Measurements from ENCODE around the gene SLC22A23.

The SLC22A23 gene

GRCh38 chr6:3283241-3283640 is 173.6 kb downstream of the SLC22A23 start:
- DNase-seq (ENCODE audit: low read depth), result no peak

- DNase-seq (ENCODE audit: low read depth), result no peak
Measured at GRCh38 chr6:3282476-3283236, 174.2 kb downstream of the SLC22A23 start.

DNA sequence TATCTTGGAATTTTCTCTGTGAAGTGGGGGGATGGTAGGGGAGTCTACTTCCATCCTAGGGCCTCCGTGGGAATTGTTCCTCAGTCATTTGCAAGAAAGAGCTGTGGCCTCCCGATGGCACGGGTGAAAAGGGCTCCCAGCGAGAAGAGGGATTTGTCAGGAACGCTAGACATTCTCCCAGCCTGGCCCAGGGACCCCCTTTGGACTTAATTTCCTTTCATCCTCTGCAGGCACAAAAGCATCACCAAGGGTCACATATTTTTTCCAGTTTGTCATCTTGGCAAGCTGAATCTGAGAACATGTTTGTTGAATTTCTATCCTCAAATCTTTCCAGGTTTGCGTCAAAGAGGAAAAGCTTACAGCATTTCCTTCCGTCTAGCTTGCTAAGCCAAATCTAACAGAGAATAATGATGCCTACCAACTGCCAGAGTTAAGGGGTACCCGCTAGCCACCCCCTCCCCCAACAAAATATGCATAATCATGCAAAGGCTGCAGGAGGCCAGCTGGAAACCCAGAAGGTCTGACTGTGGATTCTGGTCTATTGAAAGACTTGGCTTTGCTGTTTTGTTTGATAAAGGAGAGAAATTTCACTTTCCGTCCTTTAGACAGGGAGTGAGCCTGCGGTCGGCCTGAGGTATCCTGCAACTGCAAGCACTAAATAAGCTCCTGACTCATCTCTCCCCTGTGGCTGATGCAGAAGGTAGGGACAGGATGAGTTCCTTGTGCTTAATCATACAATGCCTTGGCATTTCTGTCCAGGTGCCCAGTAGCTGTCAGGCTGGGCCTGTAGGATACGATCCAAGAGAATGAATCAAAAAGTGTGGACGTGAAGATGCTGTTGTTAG is 175.0 kb downstream of the SLC22A23 start:
- DNase-seq (ENCODE audit: low read depth), result no peak

DNA sequence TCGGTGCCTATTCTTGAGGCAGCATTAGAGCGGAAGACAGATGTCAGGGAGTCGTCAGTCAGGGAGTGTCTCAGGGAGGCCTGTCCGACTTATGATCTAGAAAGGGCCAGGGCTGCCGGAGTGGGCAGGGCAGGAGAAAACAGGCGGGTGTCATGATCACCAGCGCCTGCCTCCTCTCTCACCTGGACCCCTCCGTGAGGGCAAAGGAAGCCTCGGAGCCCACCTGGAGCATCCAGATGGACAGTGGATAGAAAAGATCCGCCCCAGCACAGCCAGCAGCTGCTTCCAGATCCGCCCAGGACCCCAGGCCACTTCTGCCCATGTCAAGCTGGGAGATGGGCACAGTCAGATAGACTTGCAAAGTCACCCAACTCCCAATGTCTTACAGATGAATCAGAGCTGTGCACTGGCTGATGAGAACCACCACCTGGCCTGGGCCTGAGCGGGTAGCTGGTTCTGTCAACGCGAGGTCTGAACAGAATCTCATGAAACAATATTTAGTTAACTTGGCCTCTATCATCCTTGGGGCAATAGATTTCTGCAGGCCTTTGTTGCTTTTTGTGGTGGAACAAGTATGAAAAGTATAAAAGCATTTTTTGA is 175.9 kb downstream of the SLC22A23 start:
- no peak for DNase-seq (ENCODE audit: low read depth)

DNA sequence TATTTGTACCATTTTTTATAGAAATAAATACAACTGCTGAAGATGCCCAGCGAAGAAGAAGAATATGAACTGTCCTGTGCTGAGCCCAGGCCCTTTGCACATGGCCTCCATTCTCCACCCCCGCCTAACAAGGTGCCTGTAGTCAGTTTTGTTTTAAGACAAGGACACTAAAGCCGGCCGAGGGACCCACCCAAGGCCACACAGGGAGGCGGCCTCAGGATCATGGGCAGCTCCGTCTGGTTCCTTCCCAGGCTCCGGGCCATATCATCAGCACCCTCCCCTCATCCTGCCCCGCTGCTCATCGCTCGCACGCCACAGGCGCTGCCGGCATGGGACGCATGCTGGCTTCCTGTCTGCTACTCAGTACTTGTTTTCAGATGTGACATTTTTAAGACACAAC is 176.8 kb downstream of the SLC22A23 start:
- DNase-seq (ENCODE audit: low read depth), result no peak

DNA sequence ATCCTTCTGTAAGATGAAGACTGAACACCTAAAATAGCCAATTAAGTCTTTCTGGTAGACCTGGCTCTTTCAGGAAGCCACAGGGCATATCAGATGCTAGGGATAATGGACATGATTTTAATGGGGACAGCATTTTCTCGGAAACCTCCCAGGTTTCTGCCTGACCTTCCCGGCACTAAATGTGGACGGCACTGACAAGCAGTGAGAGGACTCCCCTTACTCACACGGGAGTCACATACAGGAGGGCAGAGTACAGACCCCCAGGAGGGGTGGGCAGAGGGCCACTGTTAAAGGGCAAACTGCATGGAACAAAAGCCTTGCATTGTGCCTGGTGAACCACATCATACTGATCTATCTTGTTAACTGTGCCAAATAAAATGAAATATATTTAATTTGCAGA is 178.2 kb downstream of the SLC22A23 start:
- no peak for DNase-seq (ENCODE audit: low read depth)

DNA sequence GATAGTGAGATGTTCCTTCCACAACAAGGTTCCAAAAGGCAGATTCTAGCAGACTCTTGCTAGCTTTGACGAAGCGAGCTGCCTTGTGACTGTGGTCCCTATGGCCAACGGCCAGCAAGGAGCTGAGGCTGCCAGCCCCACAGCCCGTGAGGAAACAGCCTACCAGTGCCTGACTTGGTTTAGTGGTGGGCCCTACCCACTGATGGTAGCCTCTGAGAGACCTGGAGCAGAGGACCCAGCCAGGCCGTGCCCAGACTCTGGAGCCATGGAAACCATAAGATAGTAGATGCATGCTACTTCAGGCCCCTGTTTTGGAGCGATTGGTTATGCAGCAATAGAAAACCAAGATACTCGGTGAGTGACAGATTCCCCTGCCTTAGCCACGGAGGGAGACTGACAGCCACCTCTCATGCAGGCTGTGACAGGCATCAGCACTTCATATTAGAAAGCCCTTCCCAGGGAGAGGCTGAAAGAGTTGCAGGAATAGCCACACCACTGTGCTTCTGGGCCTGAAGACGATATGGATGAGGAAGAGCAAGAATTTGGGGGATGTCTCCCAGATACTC is 178.9 kb downstream of the SLC22A23 start:
- no peak for DNase-seq (ENCODE audit: low read depth)

DNA sequence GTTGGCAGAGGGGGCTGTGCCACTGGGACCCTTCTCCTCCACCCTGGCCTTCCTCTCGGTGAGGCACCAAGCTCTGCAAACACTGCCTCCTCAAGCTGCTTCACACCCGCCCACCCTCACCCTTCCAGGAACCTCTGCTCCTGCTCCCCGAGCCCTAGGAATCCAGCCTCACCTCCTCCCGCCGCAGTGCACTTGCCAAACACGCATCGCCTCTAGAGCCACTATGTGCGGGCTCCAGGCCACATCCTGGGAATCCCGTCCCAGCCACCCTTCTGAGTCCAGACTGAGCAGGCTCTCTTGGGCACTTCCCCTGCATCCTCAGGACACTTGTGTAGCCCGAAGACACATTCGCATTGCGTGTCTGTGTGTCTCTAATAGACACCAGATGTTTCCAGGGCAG is 179.6 kb downstream of the SLC22A23 start:
- DNase-seq (ENCODE audit: low read depth), result no peak

DNA sequence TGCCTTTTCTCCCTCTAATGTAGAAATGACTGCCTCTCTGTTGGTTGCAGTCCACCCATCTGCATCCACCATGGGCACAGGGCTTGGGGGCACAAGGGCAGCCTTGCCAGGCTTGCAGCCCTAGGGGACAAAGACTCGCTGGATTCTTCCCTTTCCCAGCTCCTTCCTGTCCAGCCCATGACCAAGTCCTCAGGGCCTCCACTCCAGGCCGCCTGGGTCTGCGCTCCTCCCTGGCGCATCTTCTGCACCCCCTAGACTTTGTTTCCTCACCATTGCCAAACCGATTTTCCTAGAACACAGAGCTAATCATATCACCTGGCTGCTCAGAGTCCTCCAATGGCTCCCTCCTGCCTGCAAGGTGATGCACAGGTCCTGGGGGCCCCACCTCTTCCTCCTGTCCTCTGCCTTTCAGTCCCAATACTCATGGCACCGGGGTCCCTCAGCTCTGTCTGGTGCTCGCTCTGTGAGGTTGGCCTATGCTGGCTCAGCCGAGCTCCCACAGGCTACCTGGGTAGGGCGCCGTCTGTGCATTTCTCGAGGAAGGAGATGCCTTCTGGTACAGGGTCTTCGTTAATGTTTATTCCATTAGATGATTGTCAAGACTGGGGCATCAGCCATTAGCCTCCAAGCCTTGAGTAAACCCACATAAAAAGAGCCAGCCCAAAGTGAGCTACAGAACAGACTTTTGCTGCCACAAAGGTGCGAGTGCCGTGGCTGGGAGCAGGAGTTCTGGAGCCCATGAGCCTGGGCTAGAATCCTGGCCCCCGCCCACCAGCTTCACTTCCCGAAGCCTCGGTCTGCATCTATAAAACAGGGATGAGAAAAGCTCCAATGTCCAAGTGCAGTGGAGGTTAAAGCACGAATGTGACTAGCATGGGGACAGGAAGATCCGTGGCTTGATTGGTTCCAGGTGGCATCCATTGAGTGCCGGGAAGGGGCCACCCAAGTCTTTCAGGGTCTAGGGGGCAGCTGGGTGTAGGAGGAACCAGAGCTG is 180.4 kb downstream of the SLC22A23 start:
- no peak for DNase-seq (ENCODE audit: low read depth)

DNA sequence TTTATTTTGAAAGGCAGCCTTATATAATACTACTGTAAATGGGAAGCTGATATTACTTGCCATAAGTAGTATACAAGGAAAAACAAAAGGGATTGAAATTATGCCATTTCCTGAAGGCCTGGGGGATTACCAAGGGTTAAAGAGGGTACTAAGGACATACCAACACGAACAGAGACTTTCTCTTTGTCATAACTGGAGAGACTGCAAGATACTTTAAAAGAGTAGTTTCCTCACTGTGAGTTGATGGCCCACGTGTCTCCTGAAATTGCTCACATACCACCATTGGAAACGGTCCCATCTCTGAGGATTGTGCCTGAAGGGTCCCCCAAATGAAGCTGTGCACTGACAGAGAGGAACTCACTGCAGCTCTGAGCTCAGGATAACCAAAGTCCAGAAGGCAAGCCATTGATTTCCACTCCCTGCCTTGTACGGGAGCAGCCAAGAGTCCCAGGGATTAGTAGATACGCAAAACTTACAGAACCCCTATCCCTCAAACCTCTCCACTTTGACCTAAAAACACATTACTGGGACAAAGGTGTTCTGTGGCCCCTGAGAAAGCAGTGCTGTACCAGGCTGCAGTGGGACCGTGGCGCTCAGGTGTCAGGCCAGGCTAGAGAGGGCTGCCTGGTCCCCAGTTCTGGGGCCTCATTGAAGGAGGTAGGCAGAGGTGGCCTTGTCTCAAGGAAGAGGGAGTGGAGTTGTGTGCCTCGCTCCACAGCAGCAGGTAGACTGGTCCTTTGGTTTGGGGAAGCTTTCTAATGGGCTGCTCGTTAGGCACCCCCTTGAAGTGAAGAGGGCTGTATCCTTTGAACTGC is 182.9 kb downstream of the SLC22A23 start:
- no peak for DNase-seq (ENCODE audit: low read depth)

- DNase-seq (ENCODE audit: low read depth), result no peak
Measured at GRCh38 chr6:3272911-3273547, 183.8 kb downstream of the SLC22A23 start.

DNA sequence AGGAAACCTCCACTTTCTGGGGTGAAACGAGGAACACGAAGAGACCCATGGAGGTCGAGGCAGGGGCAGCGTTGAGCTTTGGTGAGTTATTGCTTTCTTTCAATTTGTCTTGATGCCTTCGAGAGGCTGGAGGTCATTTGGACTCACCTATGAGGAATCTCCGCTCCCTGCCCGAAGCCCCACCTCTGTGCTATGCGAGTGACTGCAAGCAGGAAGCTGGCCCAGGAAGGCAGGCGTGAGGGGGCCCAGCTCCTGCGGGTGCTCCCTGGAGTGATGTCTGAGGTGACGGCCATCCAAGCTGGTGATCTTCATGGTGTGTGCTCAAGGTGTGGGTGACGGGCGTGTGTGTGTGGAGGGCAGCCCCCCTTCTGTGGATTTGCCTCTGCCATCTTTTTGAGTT is 185.1 kb downstream of the SLC22A23 start:
- DNase-seq (ENCODE audit: low read depth), result no peak

- DNase-seq (ENCODE audit: low read depth), result no peak
Measured at GRCh38 chr6:3270258-3270657, 186.6 kb downstream of the SLC22A23 start.

DNA sequence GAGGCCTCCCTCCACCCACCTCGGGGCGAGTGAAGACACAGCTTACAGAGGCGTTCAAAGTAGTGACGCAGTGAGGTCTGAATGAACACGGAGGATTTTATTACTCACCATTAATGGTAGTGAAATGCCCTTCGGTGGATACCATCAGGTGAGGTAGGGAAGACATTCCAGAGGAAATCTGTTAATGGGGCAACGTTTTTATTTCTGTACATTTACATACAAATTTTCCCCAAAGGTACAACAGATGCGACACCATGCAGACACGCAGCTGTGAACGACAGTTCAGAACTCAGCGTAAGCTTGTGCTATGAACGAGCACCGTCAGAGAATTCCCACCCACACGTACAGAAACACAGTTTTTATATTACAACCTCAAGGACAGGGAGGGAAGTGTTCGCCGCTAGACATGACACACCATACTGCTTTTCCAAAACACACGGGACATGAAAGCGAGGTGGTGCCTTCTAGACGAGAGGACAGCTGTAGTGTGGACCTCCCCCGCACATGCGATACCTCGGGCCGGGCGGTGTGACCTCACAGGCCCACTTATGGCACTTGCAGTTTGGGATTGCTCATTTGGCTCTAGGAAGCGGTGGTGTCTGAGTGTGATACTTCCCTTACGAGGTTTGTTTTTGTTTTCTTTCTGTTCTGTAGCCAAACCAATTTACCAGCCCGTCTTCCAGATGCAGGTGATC is 187.4 kb downstream of the SLC22A23 start:
- no peak for DNase-seq (ENCODE audit: low read depth)

DNA sequence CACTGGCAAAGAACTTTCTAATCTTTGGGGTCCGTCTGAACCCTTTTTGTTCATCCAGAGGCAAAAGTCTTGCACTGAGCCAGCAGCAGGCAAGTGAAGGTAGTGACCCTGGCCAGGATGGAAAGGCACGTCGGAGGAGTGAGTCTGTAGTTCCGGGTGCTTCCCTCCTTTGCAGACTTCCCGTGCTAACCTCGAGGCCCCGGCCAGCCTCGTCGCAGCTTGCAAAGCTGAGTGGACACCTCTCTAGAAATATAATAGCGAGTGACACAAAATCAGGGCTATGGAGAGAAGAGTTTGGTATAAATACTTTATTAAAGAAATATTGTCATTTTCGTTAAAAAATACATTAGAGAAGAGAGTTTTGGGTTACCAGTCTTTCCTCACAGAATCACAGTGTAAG is 188.2 kb downstream of the SLC22A23 start:
- DNase-seq (ENCODE audit: low read depth), result no peak

DNA sequence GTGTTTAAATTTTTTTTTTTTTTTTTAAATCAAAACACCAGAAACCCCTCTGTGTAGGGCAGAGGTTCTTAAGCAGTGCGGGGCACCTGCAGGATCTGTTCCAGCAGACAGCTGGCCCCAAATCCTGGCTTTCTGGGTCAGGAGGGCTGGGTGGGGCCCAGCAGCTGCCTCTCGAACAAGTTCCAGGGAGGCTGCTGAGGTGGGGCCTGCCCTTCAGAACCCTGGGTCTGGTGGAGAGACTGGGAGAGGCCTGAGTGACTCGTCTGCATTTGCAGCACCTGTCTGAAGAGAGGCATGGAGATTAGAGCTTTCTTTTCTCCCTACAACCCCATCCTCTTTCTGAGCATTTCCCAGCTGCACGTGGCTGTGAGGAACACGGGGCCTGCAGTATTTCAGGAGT is 189.7 kb downstream of the SLC22A23 start:
- DNase-seq (ENCODE audit: low read depth), result no peak

DNA sequence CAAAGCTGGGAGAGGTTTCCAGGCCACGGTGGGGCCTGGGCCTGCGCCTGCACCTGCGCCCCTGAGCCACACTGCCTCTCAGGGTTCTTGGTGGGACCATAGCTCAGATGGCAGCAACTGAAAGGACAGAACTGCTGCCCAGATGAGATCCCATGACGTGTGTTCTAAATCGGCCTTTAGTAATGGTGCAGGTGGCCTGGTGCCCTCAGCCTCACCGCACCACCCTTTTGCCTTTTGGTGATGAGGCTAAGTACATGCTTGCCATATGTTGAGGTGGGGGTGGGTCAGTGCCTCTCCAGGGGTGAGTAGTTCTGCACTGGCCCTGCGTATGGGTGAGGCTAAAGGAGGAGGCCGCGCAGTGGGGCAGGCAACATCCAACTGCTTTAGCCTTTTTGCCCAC is 190.7 kb downstream of the SLC22A23 start:
- no peak for DNase-seq (ENCODE audit: low read depth)

DNA sequence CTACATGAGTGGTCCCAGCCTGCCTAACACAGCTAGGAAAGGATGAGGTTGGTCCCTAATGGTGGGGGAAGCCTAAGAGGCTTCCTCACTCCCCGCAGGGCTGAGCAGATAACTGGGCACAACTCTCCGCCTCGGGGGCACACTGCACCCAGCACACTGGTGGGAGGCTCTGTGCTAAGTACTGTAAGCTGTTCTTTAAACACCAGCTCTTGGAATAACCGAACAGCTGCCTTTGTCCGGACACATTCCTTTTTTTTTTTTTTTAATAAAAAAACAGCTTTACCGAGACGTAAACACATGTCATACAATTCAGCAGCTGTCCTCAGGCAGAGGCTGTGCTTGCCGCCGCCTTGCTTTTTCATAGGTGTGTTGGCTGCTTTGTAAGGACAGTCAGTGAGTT is 191.2 kb downstream of the SLC22A23 start:
- no peak for DNase-seq (ENCODE audit: low read depth)

GRCh38 chr6:3264356-3264755 is 192.5 kb downstream of the SLC22A23 start:
- no peak for DNase-seq (ENCODE audit: low read depth)
